Measurements from ENCODE around the gene CLDND1. TPM values are rescaled to one million over a fixed set of nuclear protein-coding genes. Genes with fewer than 3 reads are reported as not detected.

CLDND1 gene
- total RNA-seq, 2 experiments from 2014 or later = 168 to 185 TPM

- H3K9me3 Mint-ChIP-seq = no peaks in the 10 kb centered on the region
- Histone ChIP-seq H3K9me3 (ENCODE audit: control insufficient read depth in 1 of 2, insufficient read depth in 1 of 2, low read length in 2 of 2) (no peaks in the 10 kb centered on the region), H3K36me3 (ENCODE audit: insufficient read depth, low read length) (no peaks in the 10 kb centered on the region), H3K4me3 (ENCODE audit: low read length) (no peak overlapping the region), H3K27me3 (ENCODE audit: control insufficient read depth in 1 of 2, insufficient read depth in 2 of 2, low read length in 2 of 2) (no peaks in the 10 kb centered on the region), H3K4me1 (ENCODE audit: insufficient read depth, low read length) (no peaks in the 10 kb centered on the region), H3K27ac (ENCODE audit: low read depth in 1 of 2, low read length in 2 of 2) (no peak overlapping the region)
- ChIA-PET POLR2A (interaction anchor here (0.6 to 2.5 kb wide), 3 partner anchors 17 to 25 kb away, joined by 3 to 7 read pairs (median 6); partner anchors contain the start of gene CLDND1), CTCF (interaction anchor here (1.3 kb wide), 1 partner anchor 11 kb away, joined by 3 read pairs; no protein-coding TSS in a partner anchor)
- DNase-seq = peak in 3 of 14 experiments; percentile 45 to 66 (median 46)
- H3K27ac Mint-ChIP-seq = peak overlapping the region; percentile 55
- no peak for TF ChIP-seq CTCF (IDR thresholded peaks at IDR 0.05)
- no peak for ATAC-seq (ENCODE audit: poor library complexity)
- H3K27me3 Mint-ChIP-seq = no peaks in the 10 kb centered on the region
- no peaks in the 10 kb centered on the region for H3K36me3 Mint-ChIP-seq (ENCODE audit: low read depth)
- peaks cover 11% of the 10 kb centered on the region for H3K4me1 Mint-ChIP-seq (ENCODE audit: low read depth)
- intact Hi-C loops (cut with DNase I, micrococcal nuclease) = no loop called here
- H3K4me3 Mint-ChIP-seq = no peak overlapping the region
These were observed 17.6 kb upstream of the CLDND1 start for GRCh38 chr3:98540346-98540745.

- Mint-ChIP-seq H3K4me1 (ENCODE audit: low read depth) (peaks cover 8% of the 10 kb centered on the region), H3K4me3 (peak overlapping the region; percentile 9), H3K36me3 (ENCODE audit: low read depth) (no peaks in the 10 kb centered on the region), H3K9me3 (no peaks in the 10 kb centered on the region), H3K27ac (peak overlapping the region; percentile 2), H3K27me3 (no peaks in the 10 kb centered on the region)
- Histone ChIP-seq H3K4me1 (ENCODE audit: insufficient read depth, low read length) (no peaks in the 10 kb centered on the region), H3K36me3 (ENCODE audit: insufficient read depth, low read length) (no peaks in the 10 kb centered on the region), H3K4me3 (ENCODE audit: low read length) (peak overlapping the region; percentile 16), H3K9me3 (ENCODE audit: control insufficient read depth in 1 of 2, insufficient read depth in 1 of 2, low read length in 2 of 2) (no peaks in the 10 kb centered on the region), H3K27me3 (ENCODE audit: control insufficient read depth in 1 of 2, insufficient read depth in 2 of 2, low read length in 2 of 2) (no peaks in the 10 kb centered on the region), H3K27ac (ENCODE audit: low read depth in 1 of 2, low read length in 2 of 2) (no peak overlapping the region)
- ChIA-PET POLR2A (interaction anchor here (0.7 to 3.4 kb wide), 9 partner anchors 10 to 665 kb away, joined by 3 to 13 read pairs (median 4); partner anchors contain the start of gene CLDND1), CTCF (interaction anchor here (1.0 kb wide), 1 partner anchor 8 kb away, joined by 3 read pairs; no protein-coding TSS in a partner anchor)
- no peak for TF ChIP-seq CTCF (IDR thresholded peaks at IDR 0.05)
- intact Hi-C loops (cut with DNase I, micrococcal nuclease) = no loop called here
- ATAC-seq (ENCODE audit: poor library complexity) (no peak), DNase-seq (no peak)
These were observed 13.8 kb upstream of the CLDND1 start for GRCh38 chr3:98536456-98537017.

GRCh38 chr3:98534734-98535133, 12.0 kb upstream of the CLDND1 start:
- H3K27ac ChIP-seq (ENCODE audit: low read depth in 1 of 2, low read length in 2 of 2) = no peak overlapping the region
- ChIA-PET CTCF (no interaction called here), POLR2A (interaction anchor here (3.0 to 3.4 kb wide), 2 partner anchors 11 to 12 kb away, joined by 13 to 18 read pairs; partner anchors contain the start of gene CLDND1)
- Mint-ChIP-seq H3K27ac (no peak overlapping the region), H3K27me3 (no peaks in the 10 kb centered on the region), H3K4me3 (no peak overlapping the region), H3K4me1 (ENCODE audit: low read depth) (no peaks in the 10 kb centered on the region), H3K9me3 (no peaks in the 10 kb centered on the region), H3K36me3 (ENCODE audit: low read depth) (no peaks in the 10 kb centered on the region)
- H3K36me3 ChIP-seq (ENCODE audit: insufficient read depth, low read length) = no peaks in the 10 kb centered on the region
- no peak for DNase-seq
- intact Hi-C loops (cut with DNase I, micrococcal nuclease) = no loop called here
- no peaks in the 10 kb centered on the region for H3K27me3 ChIP-seq (ENCODE audit: control insufficient read depth in 1 of 2, insufficient read depth in 2 of 2, low read length in 2 of 2)
- no peaks in the 10 kb centered on the region for H3K9me3 ChIP-seq (ENCODE audit: control insufficient read depth in 1 of 2, insufficient read depth in 1 of 2, low read length in 2 of 2)
- ATAC-seq (ENCODE audit: poor library complexity) = no peak
- H3K4me1 ChIP-seq (ENCODE audit: insufficient read depth, low read length) = no peaks in the 10 kb centered on the region
- no peak for TF ChIP-seq CTCF (IDR thresholded peaks at IDR 0.05)
- peak overlapping the region; percentile 46 for H3K4me3 ChIP-seq (ENCODE audit: low read length)
